HepG2 (cell line): Measurements from ENCODE around the gene MST1. TPM values are rescaled to one million over a fixed set of nuclear protein-coding genes. Genes with fewer than 3 reads are reported as not detected.

Experiments used
- ARID2 ChIP-seq: sonication (generic); formaldehyde crosslinking; IDR thresholded peaks from 2 replicates; pipeline ENCODE4 v1.8.1; 2022; ENCODE audit warnings: mild to moderate bottlenecking, missing genetic modification reagents, borderline replicate concordance
- DNMT1 ChIP-seq: sonication (generic); formaldehyde crosslinking; IDR thresholded peaks from 2 replicates; pipeline ENCODE4 v1.5.1; 2020; ENCODE audit warnings: mild to moderate bottlenecking, missing genetic modification reagents
- GTF3A ChIP-seq: sonication (generic); formaldehyde crosslinking; conservative IDR thresholded peaks from 2 replicates; pipeline ENCODE4 v1.4.0; 2020; ENCODE audit warnings: mild to moderate bottlenecking, missing genetic modification reagents
- HDAC2 ChIP-seq: sonication (generic); formaldehyde crosslinking; IDR thresholded peaks from 2 replicates; pipeline ENCODE4 v1.4.0; 2020; ENCODE audit warnings: missing genetic modification reagents
- HOXD1 ChIP-seq: sonication (generic); formaldehyde crosslinking; IDR thresholded peaks from 2 replicates; pipeline ENCODE4 v1.5.0; 2020; ENCODE audit warnings: missing genetic modification reagents
- MXD1 ChIP-seq: sonication (generic); formaldehyde crosslinking; IDR thresholded peaks from 2 replicates; pipeline ENCODE4 v1.4.0; 2020; ENCODE audit warnings: mild to moderate bottlenecking, missing genetic modification reagents
- NR2C2 ChIP-seq: sonication (generic); formaldehyde crosslinking; IDR thresholded peaks from 2 replicates; pipeline ENCODE4 v1.4.0; 2020; ENCODE audit warnings: missing genetic modification reagents, mild to moderate bottlenecking, moderate library complexity, borderline replicate concordance
- PCBP2 ChIP-seq: fragments of 200-400 bp; formaldehyde crosslinking; optimal IDR thresholded peaks from 2 replicates; pipeline ENCODE3; 2018; ENCODE audit warnings: low read length, low read depth; ENCODE audit not compliant: poor library complexity, severe bottlenecking
- TARDBP ChIP-seq: sonication (generic); formaldehyde crosslinking; IDR thresholded peaks from 2 replicates; pipeline ENCODE4 v1.8.0; 2022; ENCODE audit warnings: mild to moderate bottlenecking, missing genetic modification reagents
- ZFP62 ChIP-seq: sonication (generic); formaldehyde crosslinking; IDR thresholded peaks from 2 replicates; pipeline ENCODE4 v1.4.0; 2020; ENCODE audit warnings: missing genetic modification reagents
- ZFP91 ChIP-seq: sonication (generic); formaldehyde crosslinking; IDR thresholded peaks from 2 replicates; pipeline ENCODE4 v1.9.0; 2022; ENCODE audit warnings: missing genetic modification reagents, mild to moderate bottlenecking, borderline replicate concordance
- ZFY ChIP-seq: sonication (generic); formaldehyde crosslinking; IDR thresholded peaks from 2 replicates; pipeline ENCODE4 v1.4.0; 2020; ENCODE audit warnings: missing genetic modification reagents
- ZNF234 ChIP-seq: sonication (generic); formaldehyde crosslinking; conservative IDR thresholded peaks from 2 replicates; pipeline ENCODE4 v1.5.1; 2020; ENCODE audit warnings: mild to moderate bottlenecking, missing genetic modification reagents
- ZNF264 ChIP-seq: sonication (generic); formaldehyde crosslinking; IDR thresholded peaks from 2 replicates; pipeline ENCODE4 v1.4.0; 2020; ENCODE audit warnings: missing genetic modification reagents
- ZNF274 ChIP-seq: sonication (generic); formaldehyde crosslinking; IDR thresholded peaks from 2 replicates; pipeline ENCODE4 v1.5.1; 2020; ENCODE audit warnings: mild to moderate bottlenecking, missing genetic modification reagents
- ZNF331 ChIP-seq: sonication (generic); formaldehyde crosslinking; IDR thresholded peaks from 2 replicates; pipeline ENCODE4 v1.4.0; 2020; ENCODE audit warnings: missing genetic modification reagents
- ZNF333 ChIP-seq: sonication (generic); formaldehyde crosslinking; IDR thresholded peaks from 2 replicates; pipeline ENCODE4 v1.4.0; 2020; ENCODE audit warnings: mild to moderate bottlenecking, missing genetic modification reagents, borderline replicate concordance
- ZNF350 ChIP-seq: sonication (generic); formaldehyde crosslinking; IDR thresholded peaks from 2 replicates; pipeline ENCODE4 v1.4.0; 2020; ENCODE audit warnings: mild to moderate bottlenecking, low read depth, missing genetic modification reagents, borderline replicate concordance
- ZNF354B ChIP-seq: sonication (generic); formaldehyde crosslinking; IDR thresholded peaks from 2 replicates; pipeline ENCODE4 v1.8.0; 2022; ENCODE audit warnings: mild to moderate bottlenecking, missing genetic modification reagents
- ZNF614 ChIP-seq: IDR thresholded peaks from 2 replicates; pipeline ENCODE4 v1.6.1; 2018; ENCODE audit warnings: missing biosample characterization, missing genetic modification reagents, inconsistent platforms, borderline replicate concordance
- ZNF746 ChIP-seq: sonication (generic); formaldehyde crosslinking; IDR thresholded peaks from 2 replicates; pipeline ENCODE4 v1.8.0; 2022; ENCODE audit warnings: mild to moderate bottlenecking, missing genetic modification reagents
- ZNF816 ChIP-seq: sonication (generic); formaldehyde crosslinking; IDR thresholded peaks from 2 replicates; pipeline ENCODE4 v1.8.0; 2022; ENCODE audit warnings: missing genetic modification reagents, mild to moderate bottlenecking, borderline replicate concordance
- polyA plus RNA-seq, 8 experiments: library from polyadenylated mRNA; depleted of rRNA in 3 of 8; stranded (reverse) in 7 of 8; unstranded in 1 of 8; fragments of >200 nt; fragmentation: Illumina TruSeq in 4 of 8; extraction: Trizol in 4 of 8; gene quantifications; 2 replicates each; pipeline versions ENCODE4 v1.2.1 to v1.2.3, GENCODE V29; 2011 to 2016; ENCODE audit warnings: low read depth in 4 of 8, missing spikeins in 1 of 8, mixed read lengths in 1 of 8; ENCODE audit not compliant: insufficient read depth in 1 of 8
- total RNA-seq, 5 experiments: library from RNA; depleted of rRNA; stranded (reverse); fragments of >200 nt; fragmentation: Illumina TruSeq; extraction: Trizol; gene quantifications; 2 replicates each; pipeline ENCODE4 v1.2.3, GENCODE V29; 2016; ENCODE audit warnings: low read depth in 1 of 5
- TF ChIP-seq, protein P1 (sequence below): sonication (generic); formaldehyde crosslinking; IDR thresholded peaks from 2 replicates; pipeline ENCODE4 v1.4.0; 2020; ENCODE audit warnings: missing genetic modification reagents; ENCODE audit errors: not compliant biosample characterization
- TF ChIP-seq, protein P2 (sequence below): sonication (generic); formaldehyde crosslinking; IDR thresholded peaks from 2 replicates; pipeline ENCODE4 v1.8.0; 2022; ENCODE audit warnings: mild to moderate bottlenecking, missing genetic modification reagents

MST1 gene
- total and polyA plus RNA-seq, 2 of the 13 experiments (the other 11 are each of a cell fraction or from before 2014, with no cell fraction given): 189 to 452 TPM

GRCh38 chr3:49723628-49724551 lies 34.6 kb upstream of the MST1 start, which contains the start of gene GMPPB (continued):
- TF ChIP-seq ZNF354B (CRISPR knock-in tag): no peak
- no peak for TF ChIP-seq PCBP2
- peak; percentile 93 for TF ChIP-seq MXD1 (CRISPR knock-in tag)
- peak; percentile 73 for TF ChIP-seq NR2C2
- peak; percentile 56; the same call in 1 of the 2 replicates for TF ChIP-seq ZNF746 (CRISPR knock-in tag)
- TF ChIP-seq ZFY (CRISPR knock-in tag): peak; percentile 76
- 0 out of 2 replicates have a peak, but pooled peaks have one; percentile 36 for TF ChIP-seq ZNF331 (CRISPR knock-in tag)
- TF ChIP-seq, protein P1, sequence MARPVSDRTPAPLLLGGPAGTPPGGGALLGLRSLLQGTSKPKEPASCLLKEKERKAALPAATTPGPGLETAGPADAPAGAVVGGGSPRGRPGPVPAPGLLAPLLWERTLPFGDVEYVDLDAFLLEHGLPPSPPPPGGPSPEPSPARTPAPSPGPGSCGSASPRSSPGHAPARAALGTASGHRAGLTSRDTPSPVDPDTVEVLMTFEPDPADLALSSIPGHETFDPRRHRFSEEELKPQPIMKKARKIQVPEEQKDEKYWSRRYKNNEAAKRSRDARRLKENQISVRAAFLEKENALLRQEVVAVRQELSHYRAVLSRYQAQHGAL (CRISPR knock-in tag): no peak
- TF ChIP-seq HDAC2 (CRISPR knock-in tag): peak; percentile 56; the same call in 1 of the 2 replicates
- no peak for TF ChIP-seq TARDBP (CRISPR knock-in tag)
- TF ChIP-seq ZNF614 (CRISPR knock-in tag): 0 out of 2 replicates have a peak, but pooled peaks have one; percentile 30
- TF ChIP-seq ZNF274 (CRISPR knock-in tag): peak; percentile 84; the same call in 1 of the 2 replicates
- no peak; the same call in 1 of the 2 replicates for TF ChIP-seq GTF3A (CRISPR knock-in tag)
- TF ChIP-seq ARID2 (CRISPR knock-in tag): no peak
- TF ChIP-seq, protein P2, sequence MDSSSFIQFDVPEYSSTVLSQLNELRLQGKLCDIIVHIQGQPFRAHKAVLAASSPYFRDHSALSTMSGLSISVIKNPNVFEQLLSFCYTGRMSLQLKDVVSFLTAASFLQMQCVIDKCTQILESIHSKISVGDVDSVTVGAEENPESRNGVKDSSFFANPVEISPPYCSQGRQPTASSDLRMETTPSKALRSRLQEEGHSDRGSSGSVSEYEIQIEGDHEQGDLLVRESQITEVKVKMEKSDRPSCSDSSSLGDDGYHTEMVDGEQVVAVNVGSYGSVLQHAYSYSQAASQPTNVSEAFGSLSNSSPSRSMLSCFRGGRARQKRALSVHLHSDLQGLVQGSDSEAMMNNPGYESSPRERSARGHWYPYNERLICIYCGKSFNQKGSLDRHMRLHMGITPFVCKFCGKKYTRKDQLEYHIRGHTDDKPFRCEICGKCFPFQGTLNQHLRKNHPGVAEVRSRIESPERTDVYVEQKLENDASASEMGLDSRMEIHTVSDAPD (CRISPR knock-in tag): no peak
- peak; percentile 89 for TF ChIP-seq ZNF333 (CRISPR knock-in tag)
- TF ChIP-seq DNMT1: no peak; the same call in 1 of the 2 replicates
- TF ChIP-seq HOXD1 (CRISPR knock-in tag): no peak
- no peak for TF ChIP-seq ZNF816 (CRISPR knock-in tag)
- no peak for TF ChIP-seq ZNF234
- TF ChIP-seq ZNF264: no peak
- peak; percentile 78; the same call in 1 of the 2 replicates for TF ChIP-seq ZFP91 (CRISPR knock-in tag)
- peak; percentile 19; the same call in 1 of the 2 replicates for TF ChIP-seq ZNF350 (CRISPR knock-in tag)
- no peak for TF ChIP-seq ZFP62 (CRISPR knock-in tag)
